Stomach (tissue), 4 donors: ENCODE data around the gene UBA1.

ENCODE experiments used
- EP300 ChIP-seq: sonication (generic); formaldehyde crosslinking; IDR thresholded peaks from one replicate; pipeline ENCODE4 v1.6.1; 2017; ENCODE audit warnings: antibody characterized with exemption
- POLR2A ChIP-seq, 4 donors: fragments of 450-650 bp; IDR thresholded peaks; one replicate each; pipeline ENCODE4 v1.6.1; 2016; ENCODE audit warnings: antibody characterized with exemption in 4 of 4, control low read depth in 2 of 4, mild to moderate bottlenecking in 1 of 4, moderate library complexity in 1 of 4
- TF ChIP-seq, protein P1 (sequence below), 7 experiments: fragments of 450-650 bp in 4 of 7; fragments of 200-600 bp in 3 of 7; sonication (generic) in 3 of 7; IDR thresholded peaks; one replicate each; pipeline ENCODE4 v1.5.1; 2016 to 2019; ENCODE audit warnings: antibody characterized with exemption in 7 of 7, control low read depth in 2 of 7, mild to moderate bottlenecking in 1 of 7

DNA sequence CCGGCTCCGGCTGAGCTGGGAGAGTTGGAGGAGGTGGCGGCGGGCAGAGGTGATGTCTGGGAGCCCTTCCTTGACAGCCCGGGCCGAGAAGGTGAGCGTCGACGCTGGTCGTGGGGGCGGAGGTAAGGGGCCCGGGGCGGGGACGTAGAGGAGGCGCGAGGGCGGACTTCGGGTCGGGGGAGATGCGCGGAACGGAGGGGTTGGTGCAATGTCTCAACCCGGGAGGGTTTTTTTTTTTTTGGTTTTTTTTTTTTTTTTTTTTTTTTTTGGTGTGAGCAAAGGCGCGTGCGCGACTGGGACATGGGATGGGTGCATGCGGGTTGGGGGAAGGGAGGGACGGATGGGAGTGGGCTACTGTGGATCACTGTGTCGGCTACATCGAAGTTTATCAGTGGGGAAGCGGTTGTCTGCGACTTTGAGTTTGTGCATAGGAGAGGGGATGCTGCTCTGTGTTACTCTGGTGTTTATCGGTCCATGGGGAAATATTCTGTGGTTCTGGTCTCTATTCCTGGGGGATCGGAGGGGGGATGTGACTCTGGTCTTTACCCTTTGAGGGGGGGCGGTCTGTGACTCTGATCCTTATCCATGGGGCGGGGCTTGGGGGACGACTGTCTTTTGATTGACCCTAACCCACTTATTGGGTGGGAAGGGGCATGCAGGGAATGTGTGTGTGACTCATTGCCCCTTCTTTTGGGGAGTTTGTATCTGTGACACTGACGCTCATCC, 48.1 kb upstream of the UBA1 start:
- TF ChIP-seq, protein P1, sequence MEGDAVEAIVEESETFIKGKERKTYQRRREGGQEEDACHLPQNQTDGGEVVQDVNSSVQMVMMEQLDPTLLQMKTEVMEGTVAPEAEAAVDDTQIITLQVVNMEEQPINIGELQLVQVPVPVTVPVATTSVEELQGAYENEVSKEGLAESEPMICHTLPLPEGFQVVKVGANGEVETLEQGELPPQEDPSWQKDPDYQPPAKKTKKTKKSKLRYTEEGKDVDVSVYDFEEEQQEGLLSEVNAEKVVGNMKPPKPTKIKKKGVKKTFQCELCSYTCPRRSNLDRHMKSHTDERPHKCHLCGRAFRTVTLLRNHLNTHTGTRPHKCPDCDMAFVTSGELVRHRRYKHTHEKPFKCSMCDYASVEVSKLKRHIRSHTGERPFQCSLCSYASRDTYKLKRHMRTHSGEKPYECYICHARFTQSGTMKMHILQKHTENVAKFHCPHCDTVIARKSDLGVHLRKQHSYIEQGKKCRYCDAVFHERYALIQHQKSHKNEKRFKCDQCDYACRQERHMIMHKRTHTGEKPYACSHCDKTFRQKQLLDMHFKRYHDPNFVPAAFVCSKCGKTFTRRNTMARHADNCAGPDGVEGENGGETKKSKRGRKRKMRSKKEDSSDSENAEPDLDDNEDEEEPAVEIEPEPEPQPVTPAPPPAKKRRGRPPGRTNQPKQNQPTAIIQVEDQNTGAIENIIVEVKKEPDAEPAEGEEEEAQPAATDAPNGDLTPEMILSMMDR (IDR thresholded peaks at IDR 0.05): no peak
- TF ChIP-seq POLR2A (IDR thresholded peaks at IDR 0.05): no peak
- TF ChIP-seq EP300: no peak
